B cell (primary cell): Measurements from ENCODE around the gene MRPL36.

Experiments
- CTCF ChIP-seq: fragments of 200-600 bp; IDR thresholded peaks from one replicate; pipeline ENCODE4 v1.8.0; 2022; ENCODE audit warnings: antibody characterized with exemption, mild to moderate bottlenecking
- EZH2 ChIP-seq: IDR thresholded peaks from 2 replicates; pipeline ENCODE4 v1.6.1; 2012; ENCODE audit warnings: borderline replicate concordance, low read depth, mild to moderate bottlenecking, moderate library complexity, low read length; ENCODE audit not compliant: insufficient read depth, poor library complexity, severe bottlenecking

GRCh38 chr5:1785984-1786383 lies 13.7 kb downstream of the MRPL36 start:
- TF ChIP-seq EZH2 (no peak), CTCF (no peak)
